Lower leg skin (tissue), 3 donors: ENCODE results near the gene STATH.

Experiments used
- CTCF ChIP-seq, 3 donors: fragments of 450-650 bp; IDR thresholded peaks; one replicate each; pipeline ENCODE4 v1.5.1; 2016; ENCODE audit warnings: antibody characterized with exemption in 3 of 3, mild to moderate bottlenecking in 3 of 3, moderate library complexity in 2 of 3
- POLR2A ChIP-seq, 2 donors: fragments of 450-650 bp; IDR thresholded peaks; one replicate each; pipeline ENCODE4 v1.6.1; 2016 to 2017; ENCODE audit warnings: antibody characterized with exemption in 2 of 2, mild to moderate bottlenecking in 1 of 2, moderate library complexity in 1 of 2

- TF ChIP-seq CTCF (IDR thresholded peaks at IDR 0.05) (no peak), POLR2A (IDR thresholded peaks at IDR 0.05) (no peak)
These were observed 984 bp upstream of the STATH start for GRCh38 chr4:69994782-69995181.
